ENCODE results near the gene PPARG.

The PPARG gene

GRCh38 chr3:12442654-12443501, 154.0 kb downstream of the PPARG start:
- H2AK5ac ChIP-seq (ENCODE audit: low read length, severe bottlenecking) = peak overlapping the region; percentile 42
- DNase-seq = no peak

GRCh38 chr3:12443781-12444522, 155.1 kb downstream of the PPARG start:
- H2BK15ac ChIP-seq (ENCODE audit: low read depth, poor library complexity, severe bottlenecking) = no peak overlapping the region
- H3K4me3 ChIP-seq (ENCODE audit: insufficient read depth in 1 of 2, low read depth in 1 of 2, low read length in 2 of 2) = no peak overlapping the region
- no peaks in the 10 kb centered on the region for H3K27me3 ChIP-seq (ENCODE audit: control insufficient read depth in 1 of 2, insufficient read depth in 1 of 2, low read length in 2 of 2)
- no peak overlapping the region for H3K4ac ChIP-seq (ENCODE audit: low read depth in 1 of 2, low read length in 2 of 2)
- H3K27ac ChIP-seq (ENCODE audit: low read length, poor library complexity, severe bottlenecking) = peak overlapping the region; percentile 80
- H3K9me3 ChIP-seq (ENCODE audit: control insufficient read depth, low read length) = no peaks in the 10 kb centered on the region
- peak overlapping the region; percentile 86 for H2AK5ac ChIP-seq (ENCODE audit: low read length, severe bottlenecking)
- 93% methylated on average over 10 of the region's 10 CpGs for WGBS
- H2BK12ac ChIP-seq (ENCODE audit: low read length in 2 of 2) = no peak overlapping the region
- peaks cover 36% of the 10 kb centered on the region for H3K4me1 ChIP-seq (ENCODE audit: control insufficient read depth, insufficient read depth, low read depth, low read length)
- no peak overlapping the region for H2AFZ ChIP-seq (ENCODE audit: low read depth, low read length)
- no peak overlapping the region for H2BK120ac ChIP-seq (ENCODE audit: low read depth, low read length)
- H3K79me1 ChIP-seq (replicated peaks; ENCODE audit: low read length, poor library complexity, severe bottlenecking) = no peaks in the 10 kb centered on the region
- no peak overlapping the region for H3K14ac ChIP-seq (ENCODE audit: low read length in 2 of 2)
- H3K4me2 ChIP-seq (ENCODE audit: low read length, poor library complexity, severe bottlenecking) = peak overlapping the region; percentile 51
- no peak overlapping the region for H3K18ac ChIP-seq (ENCODE audit: low read depth in 1 of 2, low read length in 2 of 2)
- H3K23ac ChIP-seq (ENCODE audit: low read length in 2 of 2) = no peak overlapping the region
- no peak overlapping the region for H4K91ac ChIP-seq (ENCODE audit: low read length)
- H4K8ac ChIP-seq (ENCODE audit: low read length) = peak overlapping the region; percentile 73
- DNase-seq = no peak
- no peak overlapping the region for H2BK5ac ChIP-seq (ENCODE audit: low read depth, low read length, poor library complexity, severe bottlenecking)
- H3K9ac ChIP-seq (ENCODE audit: low read length) = no peak overlapping the region
- H3K36me3 ChIP-seq (ENCODE audit: control insufficient read depth in 1 of 2, insufficient read depth in 2 of 2, low read depth in 1 of 2, low read length in 2 of 2) = no peaks in the 10 kb centered on the region

More at GRCh38 chr3:12442654-12443501, 154.0 kb downstream of the PPARG start:
- Histone ChIP-seq H2BK12ac (ENCODE audit: low read length in 2 of 2) (no peak overlapping the region), H3K36me3 (ENCODE audit: control insufficient read depth in 1 of 2, insufficient read depth in 2 of 2, low read depth in 1 of 2, low read length in 2 of 2) (no peaks in the 10 kb centered on the region), H3K4me2 (ENCODE audit: low read length, poor library complexity, severe bottlenecking) (no peak overlapping the region), H4K8ac (ENCODE audit: low read length) (no peak overlapping the region), H3K9me3 (ENCODE audit: control insufficient read depth, low read length) (no peaks in the 10 kb centered on the region), H3K4ac (ENCODE audit: low read depth in 1 of 2, low read length in 2 of 2) (no peak overlapping the region), H2AFZ (ENCODE audit: low read depth, low read length) (no peak overlapping the region), H2BK5ac (ENCODE audit: low read depth, low read length, poor library complexity, severe bottlenecking) (no peak overlapping the region), H3K4me3 (ENCODE audit: insufficient read depth in 1 of 2, low read depth in 1 of 2, low read length in 2 of 2) (no peak overlapping the region), H3K27me3 (ENCODE audit: control insufficient read depth in 1 of 2, insufficient read depth in 1 of 2, low read length in 2 of 2) (no peaks in the 10 kb centered on the region), H3K23ac (ENCODE audit: low read length in 2 of 2) (no peak overlapping the region), H2BK120ac (ENCODE audit: low read depth, low read length) (no peak overlapping the region), H3K27ac (ENCODE audit: low read length, poor library complexity, severe bottlenecking) (no peak overlapping the region), H2BK15ac (ENCODE audit: low read depth, poor library complexity, severe bottlenecking) (no peak overlapping the region), H3K79me1 (replicated peaks; ENCODE audit: low read length, poor library complexity, severe bottlenecking) (no peaks in the 10 kb centered on the region), H3K14ac (ENCODE audit: low read length in 2 of 2) (no peak overlapping the region), H3K18ac (ENCODE audit: low read depth in 1 of 2, low read length in 2 of 2) (no peak overlapping the region), H4K91ac (ENCODE audit: low read length) (no peak overlapping the region), H3K9ac (ENCODE audit: low read length) (no peak overlapping the region), H3K4me1 (ENCODE audit: control insufficient read depth, insufficient read depth, low read depth, low read length) (peaks cover 36% of the 10 kb centered on the region)
- 88% methylated on average over 20 of the region's 20 CpGs for whole genome bisulfite sequencing

GRCh38 chr3:12444582-12445471, 156.0 kb downstream of the PPARG start:
- no peak overlapping the region for H3K14ac ChIP-seq (ENCODE audit: low read length in 2 of 2)
- H2AFZ ChIP-seq (ENCODE audit: low read depth, low read length) = no peak overlapping the region
- WGBS = 28% methylated on average over 22 of the region's 24 CpGs
- no peak overlapping the region for H2BK15ac ChIP-seq (ENCODE audit: low read depth, poor library complexity, severe bottlenecking)
- H3K9me3 ChIP-seq (ENCODE audit: control insufficient read depth, low read length) = no peaks in the 10 kb centered on the region
- H2BK120ac ChIP-seq (ENCODE audit: low read depth, low read length) = no peak overlapping the region
- H3K27ac ChIP-seq (ENCODE audit: low read length, poor library complexity, severe bottlenecking) = peak overlapping the region; percentile 80
- no peak overlapping the region for H4K91ac ChIP-seq (ENCODE audit: low read length)
- no peaks in the 10 kb centered on the region for H3K27me3 ChIP-seq (ENCODE audit: control insufficient read depth in 1 of 2, insufficient read depth in 1 of 2, low read length in 2 of 2)
- H3K4me1 ChIP-seq (ENCODE audit: control insufficient read depth, insufficient read depth, low read depth, low read length) = peaks cover 35% of the 10 kb centered on the region
- peak overlapping the region; percentile 51 for H3K4me2 ChIP-seq (ENCODE audit: low read length, poor library complexity, severe bottlenecking)
- H3K36me3 ChIP-seq (ENCODE audit: control insufficient read depth in 1 of 2, insufficient read depth in 2 of 2, low read depth in 1 of 2, low read length in 2 of 2) = no peaks in the 10 kb centered on the region
- H3K79me1 ChIP-seq (replicated peaks; ENCODE audit: low read length, poor library complexity, severe bottlenecking) = no peaks in the 10 kb centered on the region
- peak overlapping the region; percentile 63 for H2AK5ac ChIP-seq (ENCODE audit: low read length, severe bottlenecking)
- H3K23ac ChIP-seq (ENCODE audit: low read length in 2 of 2) = no peak overlapping the region
- H2BK12ac ChIP-seq (ENCODE audit: low read length in 2 of 2) = peak overlapping the region in 1 of 2 experiments; percentile 32
- H3K18ac ChIP-seq (ENCODE audit: low read depth in 1 of 2, low read length in 2 of 2) = peak overlapping the region in 1 of 2 experiments; percentile 24
- H2BK5ac ChIP-seq (ENCODE audit: low read depth, low read length, poor library complexity, severe bottlenecking) = no peak overlapping the region
- DNase-seq = peak; percentile 22
- no peak overlapping the region for H3K4me3 ChIP-seq (ENCODE audit: insufficient read depth in 1 of 2, low read depth in 1 of 2, low read length in 2 of 2)
- no peak overlapping the region for H3K4ac ChIP-seq (ENCODE audit: low read depth in 1 of 2, low read length in 2 of 2)
- peak overlapping the region; percentile 73 for H4K8ac ChIP-seq (ENCODE audit: low read length)
- no peak overlapping the region for H3K9ac ChIP-seq (ENCODE audit: low read length)

Data from mesenchymal stem cell (in vitro differentiated cells and primary cell).